Sigmoid colon (tissue), 4 donors: Measurements from ENCODE around the gene RNF187.

Experiments used
- EP300 ChIP-seq, 4 donors: sonication (generic); formaldehyde crosslinking; IDR thresholded peaks; one replicate each; pipeline ENCODE4 v1.6.1; 2017; ENCODE audit warnings: antibody characterized with exemption in 4 of 4
- POLR2A ChIP-seq, 2 donors: fragments of 450-650 bp; IDR thresholded peaks; one replicate each; pipeline ENCODE4 v1.6.1; 2016; ENCODE audit warnings: antibody characterized with exemption in 2 of 2, mild to moderate bottlenecking in 2 of 2, moderate library complexity in 2 of 2
- POLR2AphosphoS5 ChIP-seq, 4 donors: sonication (generic); formaldehyde crosslinking; IDR thresholded peaks; one replicate each; pipeline ENCODE4 v1.6.1; 2017; ENCODE audit warnings: antibody characterized with exemption in 4 of 4
- TF ChIP-seq, protein P1 (sequence below), 4 experiments: fragments of 450-650 bp in 3 of 4; fragments of 200-600 bp in 1 of 4; IDR thresholded peaks; one replicate each; pipeline ENCODE4 v1.5.1; 2016 to 2019; ENCODE audit warnings: antibody characterized with exemption in 4 of 4, mild to moderate bottlenecking in 3 of 4, moderate library complexity in 2 of 4

DNA sequence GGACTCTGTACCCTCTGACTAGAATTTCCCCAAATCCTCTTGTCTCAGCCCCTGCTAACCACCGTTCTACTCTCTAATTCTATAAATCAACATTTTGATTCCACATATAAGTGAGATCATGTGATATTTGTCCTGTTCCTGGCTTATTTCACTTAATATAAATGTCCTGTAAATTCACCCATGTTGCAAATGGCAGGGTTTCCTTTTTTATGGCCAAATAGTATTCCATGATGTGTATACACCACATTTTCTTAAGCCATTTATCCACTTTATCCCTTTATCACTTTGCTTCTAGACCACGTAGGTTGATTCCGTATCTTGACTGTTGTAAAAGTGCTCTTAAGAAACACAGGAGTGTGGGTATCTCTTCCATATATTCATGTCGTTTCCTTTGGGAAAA is 8.9 kb downstream of the RNF187 start:
- TF ChIP-seq, protein P1, sequence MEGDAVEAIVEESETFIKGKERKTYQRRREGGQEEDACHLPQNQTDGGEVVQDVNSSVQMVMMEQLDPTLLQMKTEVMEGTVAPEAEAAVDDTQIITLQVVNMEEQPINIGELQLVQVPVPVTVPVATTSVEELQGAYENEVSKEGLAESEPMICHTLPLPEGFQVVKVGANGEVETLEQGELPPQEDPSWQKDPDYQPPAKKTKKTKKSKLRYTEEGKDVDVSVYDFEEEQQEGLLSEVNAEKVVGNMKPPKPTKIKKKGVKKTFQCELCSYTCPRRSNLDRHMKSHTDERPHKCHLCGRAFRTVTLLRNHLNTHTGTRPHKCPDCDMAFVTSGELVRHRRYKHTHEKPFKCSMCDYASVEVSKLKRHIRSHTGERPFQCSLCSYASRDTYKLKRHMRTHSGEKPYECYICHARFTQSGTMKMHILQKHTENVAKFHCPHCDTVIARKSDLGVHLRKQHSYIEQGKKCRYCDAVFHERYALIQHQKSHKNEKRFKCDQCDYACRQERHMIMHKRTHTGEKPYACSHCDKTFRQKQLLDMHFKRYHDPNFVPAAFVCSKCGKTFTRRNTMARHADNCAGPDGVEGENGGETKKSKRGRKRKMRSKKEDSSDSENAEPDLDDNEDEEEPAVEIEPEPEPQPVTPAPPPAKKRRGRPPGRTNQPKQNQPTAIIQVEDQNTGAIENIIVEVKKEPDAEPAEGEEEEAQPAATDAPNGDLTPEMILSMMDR (IDR thresholded peaks at IDR 0.05): no peak
- TF ChIP-seq POLR2A (IDR thresholded peaks at IDR 0.05): no peak
- TF ChIP-seq EP300 (IDR thresholded peaks at IDR 0.05): no peak
- TF ChIP-seq POLR2AphosphoS5 (IDR thresholded peaks at IDR 0.05): no peak
